Measurements from ENCODE around the gene CHRM1.
A peak's percentile ranks its signal among the peaks of the same experiment; 100 is the strongest.

CHRM1 gene

DNA sequence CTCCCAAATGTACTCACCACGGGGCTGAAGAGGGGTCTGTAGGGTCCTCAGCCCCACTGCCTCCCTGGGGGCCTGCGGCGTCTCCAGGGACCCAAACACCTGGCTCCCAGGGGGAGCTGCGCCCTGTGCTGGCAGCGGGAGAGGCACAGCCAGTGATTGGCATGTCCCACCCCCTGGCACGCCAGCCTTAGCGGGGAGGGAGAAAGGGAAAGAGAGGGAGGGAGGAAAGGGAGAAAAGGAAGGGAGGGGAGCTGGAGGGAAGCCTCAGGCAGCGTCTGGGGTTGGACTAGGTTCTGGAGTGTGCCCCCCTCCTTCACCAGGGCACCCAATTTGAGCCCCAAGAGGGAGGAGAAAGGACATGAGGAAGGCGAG, at the start of gene CHRM1:
TSS of gene CHRM1 (minus strand) at position 163 of the 372 bp plus-strand sequence. CDS start 10,263 bp downstream, outside the sequence.
- H3K36me3 ChIP-seq: no peaks in the 10 kb centered on the region
- peaks cover 0 to 40% (median 36%) of the 10 kb centered on the region in 4 donors for H3K4me1 ChIP-seq
- DNase-seq: no peak
- H3K4me3 ChIP-seq: peak within 1 kb of the TSS in 1 of 2 donors; percentile 31
- intact Hi-C loops (cut with DNase I; ENCODE audit: low total_unique reads): no loop called here
- H3K9me3 ChIP-seq: no peaks in the 10 kb centered on the region
- TF ChIP-seq, protein P1, sequence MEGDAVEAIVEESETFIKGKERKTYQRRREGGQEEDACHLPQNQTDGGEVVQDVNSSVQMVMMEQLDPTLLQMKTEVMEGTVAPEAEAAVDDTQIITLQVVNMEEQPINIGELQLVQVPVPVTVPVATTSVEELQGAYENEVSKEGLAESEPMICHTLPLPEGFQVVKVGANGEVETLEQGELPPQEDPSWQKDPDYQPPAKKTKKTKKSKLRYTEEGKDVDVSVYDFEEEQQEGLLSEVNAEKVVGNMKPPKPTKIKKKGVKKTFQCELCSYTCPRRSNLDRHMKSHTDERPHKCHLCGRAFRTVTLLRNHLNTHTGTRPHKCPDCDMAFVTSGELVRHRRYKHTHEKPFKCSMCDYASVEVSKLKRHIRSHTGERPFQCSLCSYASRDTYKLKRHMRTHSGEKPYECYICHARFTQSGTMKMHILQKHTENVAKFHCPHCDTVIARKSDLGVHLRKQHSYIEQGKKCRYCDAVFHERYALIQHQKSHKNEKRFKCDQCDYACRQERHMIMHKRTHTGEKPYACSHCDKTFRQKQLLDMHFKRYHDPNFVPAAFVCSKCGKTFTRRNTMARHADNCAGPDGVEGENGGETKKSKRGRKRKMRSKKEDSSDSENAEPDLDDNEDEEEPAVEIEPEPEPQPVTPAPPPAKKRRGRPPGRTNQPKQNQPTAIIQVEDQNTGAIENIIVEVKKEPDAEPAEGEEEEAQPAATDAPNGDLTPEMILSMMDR (IDR thresholded peaks at IDR 0.05): no peak
- peaks cover 0 to 51% of the 10 kb centered on the region in 2 donors for H3K27me3 ChIP-seq
- H3K27ac ChIP-seq: no peak within 1 kb of the TSS

DNA sequence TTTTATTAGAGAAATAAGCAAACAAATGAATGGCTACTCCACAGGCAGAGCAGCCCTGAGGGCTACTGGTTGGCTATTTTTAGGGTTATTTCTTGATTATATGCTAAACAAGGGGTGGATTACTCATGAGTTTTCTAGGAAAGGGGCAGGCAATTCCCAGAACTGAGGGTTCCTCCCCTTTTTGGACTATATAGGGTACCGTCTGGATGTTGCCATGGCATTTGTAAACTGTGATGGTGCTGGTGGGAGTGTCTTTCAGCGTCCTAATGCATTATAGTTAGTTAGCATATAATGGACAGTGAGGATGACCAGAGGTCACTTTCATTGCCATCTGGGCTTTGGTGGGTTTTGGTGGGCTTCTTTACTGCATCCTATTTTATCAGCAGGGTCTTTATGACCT, 44.4 kb upstream of the CHRM1 start:
- Histone ChIP-seq H3K9me3 (no peaks in the 10 kb centered on the region), H3K4me3 (no peak overlapping the region), H3K4me1 (no peaks in the 10 kb centered on the region), H3K27ac (no peak overlapping the region), H3K27me3 (peaks cover 0 to 4% of the 10 kb centered on the region in 2 donors), H3K36me3 (no peaks in the 10 kb centered on the region)
- TF ChIP-seq, protein P1 (IDR thresholded peaks at IDR 0.05): no peak
- no peak for DNase-seq
- intact Hi-C loops (cut with DNase I; ENCODE audit: low total_unique reads): no loop called here

DNA sequence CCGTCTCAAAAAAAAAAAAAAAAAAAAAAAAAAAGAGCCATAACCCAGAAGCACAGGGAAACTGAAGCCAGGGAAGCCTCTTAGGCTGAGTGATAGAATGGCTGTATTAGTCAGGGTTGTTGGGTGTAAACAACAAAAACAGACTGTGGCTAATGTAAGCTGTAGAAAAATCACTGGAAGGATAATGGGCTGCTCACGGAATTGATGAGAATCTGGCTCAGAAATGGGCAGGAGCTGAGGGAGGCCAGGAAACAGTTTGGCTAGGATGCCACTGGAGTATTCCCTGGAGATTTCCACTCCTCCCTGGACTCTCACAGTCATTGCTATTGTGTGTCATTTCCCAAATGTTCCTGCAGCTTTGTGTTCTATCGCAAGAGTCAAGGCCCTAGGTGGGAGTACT, 41.2 kb upstream of the CHRM1 start:
- DNase-seq: no peak
- Histone ChIP-seq H3K4me1 (peaks cover 0 to 10% (median 5%) of the 10 kb centered on the region in 4 donors), H3K4me3 (no peak overlapping the region), H3K36me3 (no peaks in the 10 kb centered on the region), H3K9me3 (no peaks in the 10 kb centered on the region), H3K27me3 (peaks cover 0 to 4% of the 10 kb centered on the region in 2 donors), H3K27ac (no peak overlapping the region)
- intact Hi-C loops (cut with DNase I; ENCODE audit: low total_unique reads): no loop called here
- TF ChIP-seq, protein P1 (IDR thresholded peaks at IDR 0.05): no peak

DNA sequence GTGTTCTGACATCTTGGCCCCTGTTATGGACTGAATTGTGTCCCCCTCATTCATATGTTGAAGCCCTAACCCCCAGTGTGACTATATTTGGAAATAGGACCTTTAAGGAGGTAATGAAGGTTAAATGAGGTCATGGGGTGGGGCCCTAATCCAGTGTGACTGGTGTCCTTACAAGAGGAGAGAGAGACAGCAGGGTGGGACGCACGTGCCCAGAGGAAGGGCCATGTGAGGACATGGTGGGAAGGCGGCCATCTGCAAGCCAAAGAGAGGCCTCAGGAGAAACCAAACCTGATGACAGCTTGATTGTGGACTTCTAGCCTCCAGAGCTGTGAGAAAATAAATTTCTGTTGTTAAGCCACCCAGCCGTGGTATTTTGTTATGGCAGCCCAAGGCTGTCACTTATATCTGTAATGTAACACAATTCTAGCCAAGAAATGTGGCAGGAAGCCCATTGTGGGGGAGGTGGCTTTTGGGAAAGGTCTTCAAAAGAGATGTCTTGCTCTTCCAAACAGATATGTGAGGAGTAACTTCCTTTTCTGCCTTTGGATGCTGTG, 39.9 kb upstream of the CHRM1 start:
- H3K9me3 ChIP-seq: no peaks in the 10 kb centered on the region
- DNase-seq: no peak
- peaks cover 0 to 10% (median 5%) of the 10 kb centered on the region in 4 donors for H3K4me1 ChIP-seq
- H3K36me3 ChIP-seq: no peaks in the 10 kb centered on the region
- H3K27ac ChIP-seq: no peak overlapping the region
- peaks cover 0 to under 1% of the 10 kb centered on the region in 2 donors for H3K27me3 ChIP-seq
- intact Hi-C loops (cut with DNase I; ENCODE audit: low total_unique reads): no loop called here
- TF ChIP-seq, protein P1 (IDR thresholded peaks at IDR 0.05): no peak
- H3K4me3 ChIP-seq: no peak overlapping the region

DNA sequence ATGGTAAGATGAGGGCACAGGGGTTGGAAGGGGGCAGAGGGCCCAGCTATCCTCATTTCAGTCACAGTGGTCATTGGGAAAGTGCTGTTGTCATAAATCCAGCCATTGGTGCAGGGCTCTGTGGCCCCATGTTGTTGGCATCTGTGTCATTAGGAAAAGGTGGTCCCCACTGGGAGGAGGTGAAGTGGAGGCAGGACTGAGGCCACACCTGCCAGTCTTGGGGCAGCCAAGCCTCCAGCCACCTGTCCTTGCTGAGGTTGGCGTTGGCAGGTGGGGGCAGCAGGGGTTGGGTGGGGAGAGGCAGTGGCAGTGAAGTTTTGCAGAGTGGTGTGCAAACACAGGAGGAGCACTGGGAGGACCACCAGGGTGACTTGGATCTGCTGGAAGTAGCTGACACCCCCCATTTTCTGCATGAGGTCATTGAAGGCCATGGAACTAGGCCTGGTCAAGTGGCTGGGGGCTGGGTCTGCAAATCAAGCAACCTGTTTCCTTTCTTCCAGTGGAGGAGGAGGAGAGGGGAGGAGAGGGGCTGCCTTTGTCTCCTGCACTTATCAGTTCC, 38.3 kb upstream of the CHRM1 start:
- H3K9me3 ChIP-seq: no peaks in the 10 kb centered on the region
- H3K4me1 ChIP-seq: peaks cover 0 to 10% (median 5%) of the 10 kb centered on the region in 4 donors
- TF ChIP-seq, protein P1 (IDR thresholded peaks at IDR 0.05): no peak
- no peaks in the 10 kb centered on the region for H3K36me3 ChIP-seq
- H3K4me3 ChIP-seq: no peak overlapping the region
- DNase-seq: no peak
- H3K27ac ChIP-seq: no peak overlapping the region
- intact Hi-C loops (cut with DNase I; ENCODE audit: low total_unique reads): no loop called here
- H3K27me3 ChIP-seq: peaks cover 0 to 9% of the 10 kb centered on the region in 2 donors
